ENCODE measurements around the gene PCGF3. TPM values are rescaled to one million over a fixed set of nuclear protein-coding genes. Genes with fewer than 3 reads are reported as not detected.

Gene PCGF3
- total RNA-seq (2021) (83.5 and 83.9 TPM in 2 replicates), Bru-seq, nascent RNA (percentile 75 among the genes with signal in this experiment), BruChase-seq, experiment 1, labeled RNA remaining after a 2-hour chase (percentile 89 among the genes with signal in this experiment), BruChase-seq, experiment 2, labeled RNA remaining after a 6-hour chase (percentile 93 among the genes with signal in this experiment)
- long read RNA-seq, full-length matches to known transcripts: 68 of 94 reads
- long read RNA-seq, partial matches to known transcripts: 12 of 94 reads
- long read RNA-seq, other reads (novel, unspliced or antisense): 14 of 94 reads

- peak within 1 kb of the TSS; percentile 100 for H3K27ac ChIP-seq (ENCODE audit: low read depth, low read length, poor library complexity, severe bottlenecking)
- intact Hi-C loops (cut with micrococcal nuclease; ENCODE audit: unreplicated experiment): no loop called here
- TF ChIP-seq EZH2 (IDR thresholded peaks at IDR 0.05; ENCODE audit: borderline replicate concordance, low read depth, low read length, poor library complexity, severe bottlenecking) (no peak), CTCF (conservative IDR thresholded peaks at IDR 0.05; ENCODE audit: low read depth, low read length) (no peak)
- no peaks in the 10 kb centered on the region for H3K27me3 ChIP-seq (replicated peaks; ENCODE audit: insufficient read depth, low read depth, low read length, poor library complexity)
- peak within 1 kb of the TSS; percentile 100 for H3K4me3 ChIP-seq (ENCODE audit: low read depth, low read length, poor library complexity, severe bottlenecking)
- H3K9me3 ChIP-seq (ENCODE audit: low read depth, low read length, poor library complexity, severe bottlenecking): no peaks in the 10 kb centered on the region
- CTCF ChIA-PET: no interaction called here
- POLR2A ChIA-PET (ENCODE audit: low non-redundant PET): no interaction called here
- DNase-seq (ENCODE audit: low spot score): peak; percentile 96
- no TSS peak for BruUV-seq (replicated peaks)
- H3K4me1 ChIP-seq (ENCODE audit: insufficient read depth, low read length, poor library complexity, severe bottlenecking): no peaks in the 10 kb centered on the region
- H3K36me3 ChIP-seq (ENCODE audit: insufficient read depth, low read length, poor library complexity, severe bottlenecking): peaks cover 10% of the 10 kb centered on the region
Observed at GRCh38 chr4:705278-706082, at the start of gene PCGF3. Gene PCGF3 (plus strand): TSS chr4:705832. CDS start chr4:733681, 27,849 bp downstream.

DNA sequence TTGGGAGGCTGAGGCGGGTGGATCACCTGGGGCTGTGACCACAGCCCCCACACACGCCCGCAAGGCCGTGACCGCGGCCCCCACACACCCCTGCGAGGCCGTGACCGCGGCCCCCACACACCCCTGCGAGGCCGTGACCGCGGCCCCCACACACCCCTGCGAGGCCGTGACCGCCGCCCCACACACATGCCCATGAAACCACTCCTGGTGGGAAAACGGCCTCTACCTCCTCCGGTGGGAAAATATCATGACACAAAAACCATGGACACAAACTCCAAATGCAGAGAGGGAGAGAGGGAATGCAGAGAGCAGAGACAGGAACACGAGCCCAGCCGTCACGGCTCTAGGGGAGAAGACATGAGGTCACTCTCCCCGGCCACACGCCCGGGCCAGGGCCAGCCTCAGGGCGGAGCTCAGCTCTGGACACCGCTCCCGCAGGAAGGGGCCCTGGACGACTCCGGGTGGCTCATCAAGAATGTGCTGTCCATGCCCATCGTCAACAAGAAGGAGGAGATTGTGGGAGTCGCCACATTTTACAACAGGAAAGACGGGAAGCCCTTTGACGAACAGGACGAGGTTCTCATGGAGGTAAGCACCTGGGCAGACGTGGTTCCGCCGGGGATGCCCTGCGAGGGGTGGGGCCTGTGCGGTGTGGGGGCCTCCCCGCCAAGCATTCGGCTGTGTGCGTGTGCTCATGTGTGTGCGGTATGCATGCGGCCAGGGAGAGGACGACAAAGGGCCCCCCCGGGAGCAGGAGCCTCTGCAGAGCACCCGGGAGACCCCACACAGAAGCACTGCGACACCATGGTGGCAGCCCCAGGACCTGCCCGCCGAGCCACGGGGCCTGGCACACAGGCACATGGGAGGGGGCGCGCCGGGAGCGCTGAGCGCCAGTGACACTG, 48.9 kb upstream of the PCGF3 start:
- H3K4me1 ChIP-seq (ENCODE audit: insufficient read depth, low read length, poor library complexity, severe bottlenecking): no peaks in the 10 kb centered on the region
- TF ChIP-seq EZH2 (IDR thresholded peaks at IDR 0.05; ENCODE audit: borderline replicate concordance, low read depth, low read length, poor library complexity, severe bottlenecking): no peak
- TF ChIP-seq CTCF (conservative IDR thresholded peaks at IDR 0.05; ENCODE audit: low read depth, low read length): no peak
- H3K9me3 ChIP-seq (ENCODE audit: low read depth, low read length, poor library complexity, severe bottlenecking): no peaks in the 10 kb centered on the region
- no peak for DNase-seq (ENCODE audit: low spot score)
- BruUV-seq (replicated peaks): no TSS peak
- H3K36me3 ChIP-seq (ENCODE audit: insufficient read depth, low read length, poor library complexity, severe bottlenecking): no peaks in the 10 kb centered on the region
- ChIA-PET POLR2A (ENCODE audit: low non-redundant PET) (no interaction called here), CTCF (no interaction called here)
- H3K4me3 ChIP-seq (ENCODE audit: low read depth, low read length, poor library complexity, severe bottlenecking): no peak overlapping the region
- H3K27ac ChIP-seq (ENCODE audit: low read depth, low read length, poor library complexity, severe bottlenecking): no peak overlapping the region
- no peaks in the 10 kb centered on the region for H3K27me3 ChIP-seq (replicated peaks; ENCODE audit: insufficient read depth, low read depth, low read length, poor library complexity)
- intact Hi-C loops (cut with micrococcal nuclease; ENCODE audit: unreplicated experiment): no loop called here

DNA sequence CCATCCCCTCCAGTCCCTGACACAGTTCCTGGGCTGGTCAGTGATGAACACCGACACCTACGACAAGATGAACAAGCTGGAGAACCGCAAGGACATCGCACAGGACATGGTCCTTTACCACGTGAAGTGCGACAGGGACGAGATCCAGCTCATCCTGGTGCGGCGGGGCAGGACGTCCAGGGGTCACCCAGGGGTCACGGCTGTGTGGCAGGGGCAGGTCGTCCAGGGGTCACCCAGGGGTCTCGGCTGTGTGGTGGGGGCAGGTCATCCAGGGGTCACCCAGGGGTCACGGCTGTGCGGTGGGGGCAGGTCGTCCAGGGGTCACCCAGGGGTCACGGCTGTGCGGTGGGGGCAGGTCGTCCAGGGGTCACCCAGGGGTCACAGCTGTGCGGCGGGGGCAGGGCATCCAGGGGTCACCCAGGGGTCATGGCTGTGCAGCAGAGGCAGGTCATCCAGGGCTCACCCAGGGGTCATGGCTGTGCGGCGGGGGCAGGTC, 48.2 kb upstream of the PCGF3 start:
- Histone ChIP-seq H3K27me3 (replicated peaks; ENCODE audit: insufficient read depth, low read depth, low read length, poor library complexity) (no peaks in the 10 kb centered on the region), H3K4me3 (ENCODE audit: low read depth, low read length, poor library complexity, severe bottlenecking) (no peak overlapping the region), H3K27ac (ENCODE audit: low read depth, low read length, poor library complexity, severe bottlenecking) (no peak overlapping the region), H3K9me3 (ENCODE audit: low read depth, low read length, poor library complexity, severe bottlenecking) (no peaks in the 10 kb centered on the region), H3K4me1 (ENCODE audit: insufficient read depth, low read length, poor library complexity, severe bottlenecking) (no peaks in the 10 kb centered on the region), H3K36me3 (ENCODE audit: insufficient read depth, low read length, poor library complexity, severe bottlenecking) (no peaks in the 10 kb centered on the region)
- CTCF ChIA-PET: no interaction called here
- no peak for TF ChIP-seq EZH2 (IDR thresholded peaks at IDR 0.05; ENCODE audit: borderline replicate concordance, low read depth, low read length, poor library complexity, severe bottlenecking)
- no peak for TF ChIP-seq CTCF (conservative IDR thresholded peaks at IDR 0.05; ENCODE audit: low read depth, low read length)
- BruUV-seq (replicated peaks): no TSS peak
- DNase-seq (ENCODE audit: low spot score): no peak
- intact Hi-C loops (cut with micrococcal nuclease; ENCODE audit: unreplicated experiment): no loop called here
- POLR2A ChIA-PET (ENCODE audit: low non-redundant PET): no interaction called here

Measured in A673 (cell line).